Liver (tissue), 9 donors: ENCODE measurements around the gene TMUB1. TPM values are rescaled to one million over a fixed set of nuclear protein-coding genes. Genes with fewer than 3 reads are reported as not detected.
"Not testable (repeated sequence)": the region's sequence is repeated elsewhere in the genome, so short reads cannot be mapped to it uniquely, and the experiment has no call there.

Source experiments
- DNase-seq: peaks from one replicate; pipeline ENCODE4 v3.0.0-alpha.2; 2017; ENCODE audit warnings: low spot score
- H3K27ac ChIP-seq, 2 donors: one replicate each; pipeline ENCODE4 v1.7.0; 2013; ENCODE audit warnings: inconsistent platforms in 2 of 2, low read length in 2 of 2, control low read depth in 1 of 2, low read depth in 1 of 2, mild to moderate bottlenecking in 1 of 2
- H3K27me3 ChIP-seq, 4 donors: one replicate each; pipeline versions ENCODE4 v1.6.1 to v1.7.0; 2013; ENCODE audit warnings: low read length in 3 of 4, inconsistent platforms in 1 of 4, mild to moderate bottlenecking in 1 of 4, moderate library complexity in 1 of 4; ENCODE audit not compliant: control insufficient read depth in 4 of 4, insufficient read depth in 4 of 4
- H3K36me3 ChIP-seq, 4 donors: one replicate each; pipeline versions ENCODE4 v1.6.1 to v1.7.0; 2013; ENCODE audit warnings: low read length in 3 of 4, mild to moderate bottlenecking in 3 of 4, low read depth in 1 of 4, moderate library complexity in 1 of 4; ENCODE audit not compliant: control insufficient read depth in 4 of 4, insufficient read depth in 3 of 4
- H3K4me1 ChIP-seq, 4 donors: one replicate each; pipeline versions ENCODE4 v1.6.1 to v1.7.0; 2013; ENCODE audit warnings: low read length in 3 of 4, mild to moderate bottlenecking in 3 of 4, moderate library complexity in 1 of 4; ENCODE audit not compliant: control insufficient read depth in 4 of 4, insufficient read depth in 4 of 4
- H3K4me3 ChIP-seq, 3 donors: one replicate each; pipeline versions ENCODE4 v1.6.1 to v1.7.0; 2013; ENCODE audit warnings: low read length in 3 of 3, control low read depth in 1 of 3, low read depth in 1 of 3, mild to moderate bottlenecking in 1 of 3
- H3K9ac ChIP-seq, 2 donors: one replicate each; pipeline ENCODE4 v1.7.0; 2013; ENCODE audit warnings: low read length in 2 of 2, mild to moderate bottlenecking in 2 of 2, moderate library complexity in 2 of 2, control low read depth in 1 of 2, low read depth in 1 of 2
- H3K9me3 ChIP-seq, 4 donors: one replicate each; pipeline versions ENCODE4 v1.6.1 to v1.7.0; 2013; ENCODE audit warnings: low read length in 3 of 4; ENCODE audit not compliant: control insufficient read depth in 4 of 4
- EGR1 ChIP-seq, 2 donors: IDR thresholded peaks; 2 replicates each; pipeline ENCODE4 v1.6.1; 2016 to 2018; ENCODE audit warnings: antibody characterized with exemption in 2 of 2, low read depth in 2 of 2
- FOXA1 ChIP-seq: IDR thresholded peaks from 2 replicates; pipeline ENCODE4 v1.6.1; 2016; ENCODE audit warnings: antibody characterized with exemption
- FOXA2 ChIP-seq: IDR thresholded peaks from 2 replicates; pipeline ENCODE4 v1.6.1; 2016; ENCODE audit warnings: antibody characterized with exemption
- GABPA ChIP-seq, 2 donors: IDR thresholded peaks in 1 of 2; conservative IDR thresholded peaks in 1 of 2; 2 replicates each; pipeline ENCODE4 v1.6.1; 2016; ENCODE audit warnings: antibody characterized with exemption in 2 of 2, mild to moderate bottlenecking in 1 of 2, moderate library complexity in 1 of 2
- HNF4A ChIP-seq, 2 donors: conservative IDR thresholded peaks; 2 replicates each; pipeline ENCODE4 v1.6.1; 2016; ENCODE audit warnings: antibody characterized with exemption in 2 of 2, mild to moderate bottlenecking in 2 of 2
- HNF4G ChIP-seq: IDR thresholded peaks from 2 replicates; pipeline ENCODE4 v1.6.1; 2016; ENCODE audit warnings: antibody characterized with exemption
- JUND ChIP-seq, 2 donors: IDR thresholded peaks; 2 replicates each; pipeline ENCODE4 v1.6.1; 2016; ENCODE audit warnings: antibody characterized with exemption in 2 of 2
- MAX ChIP-seq: IDR thresholded peaks from 2 replicates; pipeline ENCODE4 v1.6.1; 2016; ENCODE audit warnings: antibody characterized with exemption
- NR2F2 ChIP-seq: IDR thresholded peaks from 2 replicates; pipeline ENCODE4 v1.6.1; 2016; ENCODE audit warnings: antibody characterized with exemption
- RAD21 ChIP-seq, 2 donors: IDR thresholded peaks; 2 replicates each; pipeline ENCODE4 v1.6.1; 2016; ENCODE audit warnings: antibody characterized with exemption in 2 of 2, mild to moderate bottlenecking in 2 of 2
- RXRA ChIP-seq, 2 donors: IDR thresholded peaks; 2 replicates each; pipeline ENCODE4 v1.6.1; 2017 to 2018; ENCODE audit warnings: antibody characterized with exemption in 2 of 2, mild to moderate bottlenecking in 1 of 2
- SP1 ChIP-seq: IDR thresholded peaks from 2 replicates; pipeline ENCODE4 v1.6.1; 2018; ENCODE audit warnings: antibody characterized with exemption, mild to moderate bottlenecking
- TAF1 ChIP-seq: conservative IDR thresholded peaks from 2 replicates; pipeline ENCODE4 v1.6.1; 2016; ENCODE audit warnings: antibody characterized with exemption, mild to moderate bottlenecking
- YY1 ChIP-seq: IDR thresholded peaks from 2 replicates; pipeline ENCODE4 v1.6.1; 2016; ENCODE audit warnings: antibody characterized with exemption, mild to moderate bottlenecking
- WGBS: extraction: QIAGEN DNeasy Blood & Tissue Kit; methylation state at CpG from one replicate; pipeline ENCODE4 v1.1.7; 2013; 5-methylcytosine and 5-hydroxymethylcytosine counted together
- polyA plus RNA-seq, 2 donors: library from polyadenylated mRNA; stranded (reverse) in 1 of 2; unstranded in 1 of 2; fragments of 200-250 nt in 1 of 2; fragments of >200 nt in 1 of 2; fragmentation: Nextera tagmentation in 1 of 2; extraction: Ambion mirVana in 1 of 2; gene quantifications; one replicate each; pipeline versions ENCODE4 v1.2.1 to v1.2.3, GENCODE V29; 2013 to 2015
- total RNA-seq, 2 donors: library from RNA; depleted of rRNA; stranded (reverse); fragments of >200 nt; gene quantifications; one replicate each; pipeline ENCODE4 v1.2.3, GENCODE V29; 2014
- TF ChIP-seq, protein P1 (sequence below): IDR thresholded peaks from 2 replicates; pipeline ENCODE4 v1.6.1; 2016; ENCODE audit warnings: antibody characterized with exemption
- TF ChIP-seq, protein P2 (sequence below): IDR thresholded peaks from 2 replicates; pipeline ENCODE4 v1.6.1; 2016; ENCODE audit warnings: antibody characterized with exemption
- TF ChIP-seq, protein P3 (sequence below): fragments of 150-350 bp; IDR thresholded peaks from 2 replicates; pipeline ENCODE4 v1.5.1; 2017; ENCODE audit warnings: improper control_type of control experiment, low read depth, low read length; ENCODE audit not compliant: missing input control
- TF ChIP-seq, protein P4 (sequence below): IDR thresholded peaks from 2 replicates; pipeline ENCODE4 v1.6.1; 2016; ENCODE audit warnings: antibody characterized with exemption, mild to moderate bottlenecking
- donor health status: healthy.
- donor health status: healthy.
- donor health status: healthy.
- donor health status: healthy.
- donor health status: healthy.

Gene TMUB1
- total and polyA plus RNA-seq, 4 donors, result 15.1 to 51.7 (median 30.5) TPM

- DNase-seq, H3K9me3 ChIP-seq, H3K4me3 ChIP-seq, H3K9ac ChIP-seq, H3K4me1 ChIP-seq, H3K27ac ChIP-seq, H3K27me3 ChIP-seq: not testable (repeated sequence)
- WGBS, result 87% methylated on average over 10 of the region's 10 CpGs
- H3K36me3 ChIP-seq, result peaks cover 0 to 13% (median 0%) of the 10 kb centered on the region in 4 donors
Measured at GRCh38 chr7:151043449-151043848, 39.8 kb downstream of the TMUB1 start.

- TF ChIP-seq EGR1 (IDR thresholded peaks at IDR 0.05; ENCODE audit: low read depth in 2 of 2), result no peak
- TF ChIP-seq FOXA1, result no peak
- TF ChIP-seq NR2F2, result no peak
- no peak for TF ChIP-seq GABPA (IDR thresholded peaks at IDR 0.05 in 1 of 2, conservative IDR thresholded peaks at IDR 0.05 in 1 of 2)
- no peak for TF ChIP-seq SP1
- no peak for TF ChIP-seq RXRA (IDR thresholded peaks at IDR 0.05)
- TF ChIP-seq, protein P1, sequence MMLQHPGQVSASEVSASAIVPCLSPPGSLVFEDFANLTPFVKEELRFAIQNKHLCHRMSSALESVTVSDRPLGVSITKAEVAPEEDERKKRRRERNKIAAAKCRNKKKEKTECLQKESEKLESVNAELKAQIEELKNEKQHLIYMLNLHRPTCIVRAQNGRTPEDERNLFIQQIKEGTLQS, result no peak
- no peak for TF ChIP-seq MAX
- TF ChIP-seq, protein P2, sequence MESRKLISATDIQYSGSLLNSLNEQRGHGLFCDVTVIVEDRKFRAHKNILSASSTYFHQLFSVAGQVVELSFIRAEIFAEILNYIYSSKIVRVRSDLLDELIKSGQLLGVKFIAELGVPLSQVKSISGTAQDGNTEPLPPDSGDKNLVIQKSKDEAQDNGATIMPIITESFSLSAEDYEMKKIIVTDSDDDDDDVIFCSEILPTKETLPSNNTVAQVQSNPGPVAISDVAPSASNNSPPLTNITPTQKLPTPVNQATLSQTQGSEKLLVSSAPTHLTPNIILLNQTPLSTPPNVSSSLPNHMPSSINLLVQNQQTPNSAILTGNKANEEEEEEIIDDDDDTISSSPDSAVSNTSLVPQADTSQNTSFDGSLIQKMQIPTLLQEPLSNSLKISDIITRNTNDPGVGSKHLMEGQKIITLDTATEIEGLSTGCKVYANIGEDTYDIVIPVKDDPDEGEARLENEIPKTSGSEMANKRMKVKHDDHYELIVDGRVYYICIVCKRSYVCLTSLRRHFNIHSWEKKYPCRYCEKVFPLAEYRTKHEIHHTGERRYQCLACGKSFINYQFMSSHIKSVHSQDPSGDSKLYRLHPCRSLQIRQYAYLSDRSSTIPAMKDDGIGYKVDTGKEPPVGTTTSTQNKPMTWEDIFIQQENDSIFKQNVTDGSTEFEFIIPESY, result no peak
- no peak for TF ChIP-seq JUND (IDR thresholded peaks at IDR 0.05)
- no peak for TF ChIP-seq YY1
- TF ChIP-seq, protein P3, sequence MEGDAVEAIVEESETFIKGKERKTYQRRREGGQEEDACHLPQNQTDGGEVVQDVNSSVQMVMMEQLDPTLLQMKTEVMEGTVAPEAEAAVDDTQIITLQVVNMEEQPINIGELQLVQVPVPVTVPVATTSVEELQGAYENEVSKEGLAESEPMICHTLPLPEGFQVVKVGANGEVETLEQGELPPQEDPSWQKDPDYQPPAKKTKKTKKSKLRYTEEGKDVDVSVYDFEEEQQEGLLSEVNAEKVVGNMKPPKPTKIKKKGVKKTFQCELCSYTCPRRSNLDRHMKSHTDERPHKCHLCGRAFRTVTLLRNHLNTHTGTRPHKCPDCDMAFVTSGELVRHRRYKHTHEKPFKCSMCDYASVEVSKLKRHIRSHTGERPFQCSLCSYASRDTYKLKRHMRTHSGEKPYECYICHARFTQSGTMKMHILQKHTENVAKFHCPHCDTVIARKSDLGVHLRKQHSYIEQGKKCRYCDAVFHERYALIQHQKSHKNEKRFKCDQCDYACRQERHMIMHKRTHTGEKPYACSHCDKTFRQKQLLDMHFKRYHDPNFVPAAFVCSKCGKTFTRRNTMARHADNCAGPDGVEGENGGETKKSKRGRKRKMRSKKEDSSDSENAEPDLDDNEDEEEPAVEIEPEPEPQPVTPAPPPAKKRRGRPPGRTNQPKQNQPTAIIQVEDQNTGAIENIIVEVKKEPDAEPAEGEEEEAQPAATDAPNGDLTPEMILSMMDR, result no peak
- no peak for TF ChIP-seq HNF4A (conservative IDR thresholded peaks at IDR 0.05)
- TF ChIP-seq TAF1, result no peak
- TF ChIP-seq RAD21 (IDR thresholded peaks at IDR 0.05), result no peak
- TF ChIP-seq, protein P4, sequence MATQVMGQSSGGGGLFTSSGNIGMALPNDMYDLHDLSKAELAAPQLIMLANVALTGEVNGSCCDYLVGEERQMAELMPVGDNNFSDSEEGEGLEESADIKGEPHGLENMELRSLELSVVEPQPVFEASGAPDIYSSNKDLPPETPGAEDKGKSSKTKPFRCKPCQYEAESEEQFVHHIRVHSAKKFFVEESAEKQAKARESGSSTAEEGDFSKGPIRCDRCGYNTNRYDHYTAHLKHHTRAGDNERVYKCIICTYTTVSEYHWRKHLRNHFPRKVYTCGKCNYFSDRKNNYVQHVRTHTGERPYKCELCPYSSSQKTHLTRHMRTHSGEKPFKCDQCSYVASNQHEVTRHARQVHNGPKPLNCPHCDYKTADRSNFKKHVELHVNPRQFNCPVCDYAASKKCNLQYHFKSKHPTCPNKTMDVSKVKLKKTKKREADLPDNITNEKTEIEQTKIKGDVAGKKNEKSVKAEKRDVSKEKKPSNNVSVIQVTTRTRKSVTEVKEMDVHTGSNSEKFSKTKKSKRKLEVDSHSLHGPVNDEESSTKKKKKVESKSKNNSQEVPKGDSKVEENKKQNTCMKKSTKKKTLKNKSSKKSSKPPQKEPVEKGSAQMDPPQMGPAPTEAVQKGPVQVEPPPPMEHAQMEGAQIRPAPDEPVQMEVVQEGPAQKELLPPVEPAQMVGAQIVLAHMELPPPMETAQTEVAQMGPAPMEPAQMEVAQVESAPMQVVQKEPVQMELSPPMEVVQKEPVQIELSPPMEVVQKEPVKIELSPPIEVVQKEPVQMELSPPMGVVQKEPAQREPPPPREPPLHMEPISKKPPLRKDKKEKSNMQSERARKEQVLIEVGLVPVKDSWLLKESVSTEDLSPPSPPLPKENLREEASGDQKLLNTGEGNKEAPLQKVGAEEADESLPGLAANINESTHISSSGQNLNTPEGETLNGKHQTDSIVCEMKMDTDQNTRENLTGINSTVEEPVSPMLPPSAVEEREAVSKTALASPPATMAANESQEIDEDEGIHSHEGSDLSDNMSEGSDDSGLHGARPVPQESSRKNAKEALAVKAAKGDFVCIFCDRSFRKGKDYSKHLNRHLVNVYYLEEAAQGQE, result no peak
- no peak for TF ChIP-seq FOXA2
- TF ChIP-seq HNF4G, result no peak
- WGBS, result 96% methylated on average over 30 of the region's 30 CpGs
- Histone ChIP-seq H3K27ac (no peak overlapping the region), H3K27me3 (no peaks in the 10 kb centered on the region), H3K4me3 (no peak overlapping the region), H3K4me1 (peaks cover 0 to 5% (median 0%) of the 10 kb centered on the region in 4 donors), H3K36me3 (peaks cover 0 to 25% (median 1%) of the 10 kb centered on the region in 4 donors), H3K9me3 (no peaks in the 10 kb centered on the region), H3K9ac (no peak overlapping the region)
- DNase-seq, result no peak
Measured at GRCh38 chr7:151040616-151041375, 42.5 kb downstream of the TMUB1 start.
